Measurements from ENCODE around the gene BGN. TPM values are rescaled to one million over a fixed set of nuclear protein-coding genes. Genes with fewer than 3 reads are reported as not detected.

Gene BGN
- total and polyA plus RNA-seq, 10 donors: 37.1 to 370 (median 234) TPM

DNA sequence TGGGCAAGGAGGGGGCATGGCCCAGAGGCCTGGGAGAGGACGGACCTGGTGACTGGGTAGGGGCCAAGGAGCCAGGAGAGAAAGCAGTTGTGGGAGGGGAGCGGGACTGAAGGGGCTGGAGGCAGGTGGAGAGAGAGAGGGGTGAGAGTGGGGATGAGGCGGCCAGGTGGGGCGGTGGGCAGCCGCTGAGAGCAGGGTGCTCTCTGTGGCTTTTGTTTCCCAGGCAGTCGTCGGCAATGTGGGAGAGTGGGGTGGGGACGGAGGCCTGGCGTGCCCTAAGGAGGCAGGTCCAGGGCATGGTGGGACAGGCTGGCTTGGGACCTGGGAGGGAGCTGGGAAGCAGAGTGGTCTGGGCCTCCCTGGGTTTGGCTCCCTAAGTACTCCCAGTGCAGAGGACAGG is 19.5 kb downstream of the BGN start:
- DNase-seq: no peak
- Histone ChIP-seq H3K4me1 (peaks cover 0 to 6% (median 0%) of the 10 kb centered on the region in 6 donors), H3K27me3 (replicated peaks in 1 of 7) (peaks cover 0 to 50% (median 28%) of the 10 kb centered on the region in 7 donors), H3K9me3 (no peaks in the 10 kb centered on the region), H3K4me3 (no peak overlapping the region), H3K36me3 (no peaks in the 10 kb centered on the region), H3K27ac (no peak overlapping the region)
- intact Hi-C loops (cut with DNase I; ENCODE audit: low total_unique reads): no loop called here
- 75 to 95% (median 86%) methylated on average over 5 to 9 of the region's 9 CpGs for WGBS, 5 donors
- TF ChIP-seq POLR2AphosphoS5 (IDR thresholded peaks at IDR 0.05): peak in 1 of 3 donors; percentile 56
- no peak for TF ChIP-seq POLR2A (IDR thresholded peaks at IDR 0.05)
- TF ChIP-seq, protein P1, sequence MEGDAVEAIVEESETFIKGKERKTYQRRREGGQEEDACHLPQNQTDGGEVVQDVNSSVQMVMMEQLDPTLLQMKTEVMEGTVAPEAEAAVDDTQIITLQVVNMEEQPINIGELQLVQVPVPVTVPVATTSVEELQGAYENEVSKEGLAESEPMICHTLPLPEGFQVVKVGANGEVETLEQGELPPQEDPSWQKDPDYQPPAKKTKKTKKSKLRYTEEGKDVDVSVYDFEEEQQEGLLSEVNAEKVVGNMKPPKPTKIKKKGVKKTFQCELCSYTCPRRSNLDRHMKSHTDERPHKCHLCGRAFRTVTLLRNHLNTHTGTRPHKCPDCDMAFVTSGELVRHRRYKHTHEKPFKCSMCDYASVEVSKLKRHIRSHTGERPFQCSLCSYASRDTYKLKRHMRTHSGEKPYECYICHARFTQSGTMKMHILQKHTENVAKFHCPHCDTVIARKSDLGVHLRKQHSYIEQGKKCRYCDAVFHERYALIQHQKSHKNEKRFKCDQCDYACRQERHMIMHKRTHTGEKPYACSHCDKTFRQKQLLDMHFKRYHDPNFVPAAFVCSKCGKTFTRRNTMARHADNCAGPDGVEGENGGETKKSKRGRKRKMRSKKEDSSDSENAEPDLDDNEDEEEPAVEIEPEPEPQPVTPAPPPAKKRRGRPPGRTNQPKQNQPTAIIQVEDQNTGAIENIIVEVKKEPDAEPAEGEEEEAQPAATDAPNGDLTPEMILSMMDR (IDR thresholded peaks at IDR 0.05 in 8 of 11, conservative IDR thresholded peaks at IDR 0.05 in 3 of 11): no peak

- Histone ChIP-seq H3K9me3 (no peaks in the 10 kb centered on the region), H3K4me3 (no peak overlapping the region), H3K36me3 (no peaks in the 10 kb centered on the region), H3K27ac (no peak overlapping the region), H3K4me1 (peaks cover 0 to 6% (median 0%) of the 10 kb centered on the region in 6 donors), H3K27me3 (replicated peaks in 1 of 7) (peaks cover 0 to 51% (median 36%) of the 10 kb centered on the region in 7 donors)
- no peak for DNase-seq
- TF ChIP-seq POLR2AphosphoS5 (IDR thresholded peaks at IDR 0.05) (peak in 1 of 3 donors; percentile 58), POLR2A (IDR thresholded peaks at IDR 0.05) (no peak)
- TF ChIP-seq, protein P1 (IDR thresholded peaks at IDR 0.05 in 8 of 11, conservative IDR thresholded peaks at IDR 0.05 in 3 of 11): no peak
- intact Hi-C loops (cut with DNase I; ENCODE audit: low total_unique reads): no loop called here
- WGBS, 5 donors: 63 to 83% (median 73%) methylated on average over 1 to 8 of the region's 8 CpGs
Measured at GRCh38 chrX:153515435-153515834, 20.7 kb downstream of the BGN start.

GRCh38 chrX:153516073-153516472 is 21.3 kb downstream of the BGN start:
- no peaks in the 10 kb centered on the region for H3K36me3 ChIP-seq
- WGBS, 5 donors: 29 to 70% (median 51%) methylated on average over 2 to 9 of the region's 9 CpGs
- H3K4me3 ChIP-seq: no peak overlapping the region
- no peak for DNase-seq
- intact Hi-C loops (cut with DNase I; ENCODE audit: low total_unique reads): no loop called here
- no peaks in the 10 kb centered on the region for H3K9me3 ChIP-seq
- TF ChIP-seq, protein P1 (IDR thresholded peaks at IDR 0.05 in 8 of 11, conservative IDR thresholded peaks at IDR 0.05 in 3 of 11): no peak
- TF ChIP-seq POLR2A (IDR thresholded peaks at IDR 0.05) (no peak), POLR2AphosphoS5 (IDR thresholded peaks at IDR 0.05) (no peak)
- H3K27me3 ChIP-seq (replicated peaks in 1 of 7): peaks cover 0 to 57% (median 39%) of the 10 kb centered on the region in 7 donors
- H3K27ac ChIP-seq: no peak overlapping the region
- peaks cover 0 to 8% (median 0%) of the 10 kb centered on the region in 6 donors for H3K4me1 ChIP-seq

- Histone ChIP-seq H3K9me3 (no peaks in the 10 kb centered on the region), H3K4me3 (no peak within 1 kb of the TSS), H3K27ac (no peak within 1 kb of the TSS), H3K4me1 (peaks cover 0 to 12% (median 0%) of the 10 kb centered on the region in 6 donors), H3K36me3 (no peaks in the 10 kb centered on the region), H3K27me3 (replicated peaks in 1 of 7) (peaks cover 0 to 70% (median 41%) of the 10 kb centered on the region in 7 donors)
- TF ChIP-seq POLR2AphosphoS5 (IDR thresholded peaks at IDR 0.05) (no peak), POLR2A (IDR thresholded peaks at IDR 0.05) (no peak)
- TF ChIP-seq, protein P1 (IDR thresholded peaks at IDR 0.05 in 8 of 11, conservative IDR thresholded peaks at IDR 0.05 in 3 of 11): no peak
- intact Hi-C loops (cut with DNase I; ENCODE audit: low total_unique reads): no loop called here
- DNase-seq: no peak
- 4 to 35% (median 28%) methylated on average over 21 to 49 of the region's 50 CpGs; no CpG with 5 or more reads in 2 of the 5 donors for WGBS, 5 donors
Measured at GRCh38 chrX:153517423-153517822, 22.6 kb downstream of the BGN start, which contains the start of gene ATP2B3. Gene ATP2B3 (plus strand): TSS chrX:153517642. CDS start chrX:153536248, 18,606 bp downstream.

All from spleen (tissue), 11 donors.